Stimulated activated naive CD4-positive, alpha-beta T cell (primary cell): ENCODE results near the gene ARHGAP35.

Experiments
- DNase-seq, 6 experiments: peaks; one replicate each; lab custom pipeline; 2025; lab: John Stamatoyannopoulos, UW

The ARHGAP35 gene

GRCh38 chr19:46902402-46902766, 41.6 kb downstream of the ARHGAP35 start:
- DNase-seq: no peak

- DNase-seq: no peak
Measured at GRCh38 chr19:46903458-46903857, 42.7 kb downstream of the ARHGAP35 start.

DNA sequence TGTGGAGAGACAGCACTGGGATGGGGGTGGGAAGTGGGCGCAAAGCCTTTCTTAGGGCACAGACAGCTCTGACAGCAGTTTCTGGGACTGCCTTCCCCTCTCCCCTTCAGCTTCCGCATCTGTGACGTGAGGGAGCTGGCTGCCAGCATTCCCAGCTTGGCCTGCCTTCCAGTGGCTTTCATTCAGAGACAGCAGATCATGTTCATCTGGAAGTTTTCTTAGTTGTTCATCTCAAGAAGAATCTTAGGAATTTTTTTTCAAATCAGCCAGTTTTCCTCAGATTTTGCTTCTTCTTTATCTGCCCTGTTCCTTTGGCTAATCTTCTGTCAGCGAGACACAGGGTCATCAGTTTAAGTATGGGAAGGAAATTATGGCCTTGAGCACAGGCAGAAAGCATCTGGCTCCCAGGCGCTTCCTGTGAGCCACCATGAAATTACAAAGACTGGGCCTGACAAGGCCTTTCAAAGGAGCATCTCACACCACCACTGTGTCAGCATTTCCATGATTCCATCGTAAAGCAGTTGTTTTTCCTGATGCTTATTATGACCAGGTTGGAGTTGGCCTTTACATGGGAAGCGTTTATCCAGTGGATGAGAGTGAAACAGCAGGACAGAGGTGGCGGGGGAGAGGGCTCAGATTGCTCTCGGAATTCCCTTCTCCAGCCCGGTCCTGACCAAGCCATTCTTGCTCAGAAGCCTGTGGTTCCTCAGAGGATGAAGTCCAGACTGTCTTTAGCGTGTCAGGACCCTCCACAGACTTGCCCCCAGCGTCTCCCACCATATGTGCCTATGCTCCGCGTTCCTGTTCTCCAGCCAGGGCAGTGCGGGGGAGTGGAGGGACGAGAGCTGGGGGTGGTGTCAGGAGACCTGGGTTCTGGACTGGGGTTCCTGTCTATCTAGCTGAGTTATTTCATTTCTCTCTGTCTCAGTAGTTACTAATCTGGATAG, 43.6 kb downstream of the ARHGAP35 start:
- no peak for DNase-seq

GRCh38 chr19:46906221-46906620, 45.4 kb downstream of the ARHGAP35 start:
- DNase-seq: no peak

GRCh38 chr19:46907880-46908279, 47.1 kb downstream of the ARHGAP35 start:
- DNase-seq: no peak

- no peak for DNase-seq
Measured at GRCh38 chr19:46909356-46909755, 48.6 kb downstream of the ARHGAP35 start.
